NCI-H1930 (cell line): ENCODE measurements around the gene STRAP.
"Not testable (repeated sequence)": the region's sequence is repeated elsewhere in the genome, so short reads cannot be mapped to it uniquely, and the experiment has no call there.

Experiments
- DNase-seq, 2 experiments: peaks; one replicate each; lab custom pipeline; 2025; lab: John Stamatoyannopoulos, UW

The STRAP gene

DNA sequence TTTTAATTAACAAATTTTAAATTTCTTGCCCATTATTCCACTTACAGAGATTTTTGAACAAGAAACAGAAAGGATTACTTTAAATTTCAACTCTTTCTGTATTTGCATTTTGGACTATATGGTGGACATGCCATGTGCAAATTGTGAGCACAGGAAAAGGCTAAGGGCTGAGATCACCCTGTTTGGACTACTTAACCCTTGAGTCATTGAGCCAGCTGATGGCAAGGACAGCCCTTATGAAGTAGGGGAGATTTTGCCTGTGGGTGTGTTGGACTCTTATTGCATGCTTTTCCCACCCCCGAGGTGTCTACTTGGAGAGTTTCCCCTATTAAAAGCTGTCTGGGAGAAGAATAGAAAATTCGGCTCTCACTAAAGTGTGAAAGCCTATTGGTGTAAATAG lies 46.2 kb downstream of the STRAP start:
- no peak for DNase-seq

- no peak for DNase-seq
These were observed 46.8 kb downstream of the STRAP start for GRCh38 chr12:15928870-15929571.

DNA sequence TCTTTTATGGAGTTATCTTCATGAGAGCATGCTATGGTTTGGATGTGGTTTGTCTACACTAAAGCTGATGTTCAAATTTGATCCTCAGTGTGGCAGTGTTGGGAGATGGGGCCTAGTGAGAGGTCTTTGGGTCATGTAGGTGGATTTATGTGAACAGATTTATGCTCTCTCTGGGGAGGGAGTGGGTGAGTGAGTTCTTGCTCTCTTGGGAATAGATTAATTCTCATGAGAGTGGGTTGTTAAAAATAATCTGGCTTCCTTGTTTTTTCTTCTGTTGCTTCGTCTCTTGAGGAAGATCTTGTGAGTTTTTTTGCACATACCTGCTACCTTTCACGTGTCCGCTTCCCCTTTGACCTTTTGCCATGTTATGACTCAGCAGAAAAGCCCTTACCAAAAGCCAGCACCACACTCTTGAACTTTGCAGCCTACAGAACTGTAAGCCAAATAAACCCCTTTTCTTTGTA lies 49.4 kb downstream of the STRAP start:
- DNase-seq = peak in 1 of 2 experiments; percentile 14

DNA sequence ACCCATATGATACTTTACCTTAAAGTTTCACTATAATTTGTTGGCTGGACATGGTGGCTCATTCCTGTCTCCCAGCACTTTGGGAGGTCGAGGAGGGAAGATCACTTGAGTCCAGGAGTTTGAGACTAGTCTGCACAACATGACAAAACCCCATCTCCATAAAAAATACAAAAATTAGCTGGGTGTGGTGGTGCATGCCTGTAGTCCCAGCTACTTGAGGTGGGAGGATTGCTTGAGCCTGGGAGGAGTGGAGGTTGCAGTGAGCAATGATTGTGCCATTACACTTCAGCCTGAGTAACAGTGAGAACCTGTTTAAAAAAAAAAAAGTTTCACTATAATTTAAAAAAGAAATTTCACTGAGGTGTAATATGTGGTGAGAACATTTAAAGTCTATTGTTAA lies 50.1 kb downstream of the STRAP start:
- DNase-seq = no peak

DNA sequence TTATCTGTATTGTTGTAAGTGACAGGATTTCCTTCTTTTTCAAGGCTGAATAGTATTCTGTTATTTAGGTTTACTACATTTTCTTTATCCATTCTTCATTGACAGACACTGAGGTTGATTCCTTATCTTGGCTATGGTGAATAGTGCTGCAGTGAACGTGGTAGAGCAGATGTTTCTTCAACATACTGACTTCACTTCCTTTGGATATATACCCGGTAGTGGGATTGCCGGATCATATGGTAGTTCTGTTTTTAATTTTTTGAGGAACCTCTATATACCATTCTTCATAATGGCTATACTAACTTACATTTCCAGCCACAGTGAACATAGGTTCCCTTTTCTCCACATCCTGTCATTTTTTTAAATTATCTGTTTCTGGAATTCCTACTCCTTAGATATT lies 50.8 kb downstream of the STRAP start:
- no peak for DNase-seq

GRCh38 chr12:15933751-15934150 lies 51.6 kb downstream of the STRAP start:
- DNase-seq = no peak

DNA sequence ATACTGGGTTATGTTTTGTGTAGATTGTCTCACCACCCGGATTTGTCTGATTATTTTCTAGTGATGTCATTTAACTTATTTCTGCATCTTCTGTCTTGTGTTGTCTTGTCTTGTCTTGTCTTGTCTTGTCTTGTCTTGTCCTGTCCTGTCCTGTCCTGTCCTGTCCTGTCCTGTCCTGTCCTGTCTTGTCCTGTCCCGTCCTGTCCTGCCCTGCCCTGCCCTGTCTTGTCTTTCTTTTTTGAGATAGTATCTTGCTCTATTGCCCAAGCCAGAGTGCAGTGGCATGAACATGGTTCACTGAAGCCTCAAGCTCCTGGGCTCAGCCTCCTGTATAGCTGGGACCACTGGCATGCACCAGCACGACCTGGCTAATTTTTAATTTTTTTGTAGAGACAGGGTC lies 54.6 kb downstream of the STRAP start:
- no peak for DNase-seq

- DNase-seq = no peak
These were observed 55.7 kb downstream of the STRAP start for GRCh38 chr12:15937902-15938301.

- DNase-seq = no peak
These were observed 56.9 kb downstream of the STRAP start for GRCh38 chr12:15939111-15939510.

DNA sequence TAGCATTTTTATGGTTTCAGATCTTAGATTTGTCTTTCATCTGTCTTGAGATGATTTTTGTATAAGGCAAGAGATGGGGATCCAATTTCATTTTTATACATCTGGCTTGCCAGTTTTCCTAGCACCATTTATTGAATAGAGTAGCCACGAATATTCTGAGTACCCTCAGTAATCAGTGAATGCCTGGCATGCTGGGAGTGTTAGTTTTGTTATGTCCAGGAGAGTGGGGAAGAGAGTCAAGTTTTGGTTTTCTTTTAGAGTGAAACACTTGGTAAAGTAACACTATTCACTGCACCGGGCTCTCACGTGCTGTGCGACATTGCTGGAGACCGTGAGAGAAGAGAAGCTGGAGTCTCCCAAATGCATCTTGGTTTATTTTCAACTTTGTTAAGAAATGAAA lies 60.3 kb downstream of the STRAP start:
- no peak for DNase-seq

GRCh38 chr12:15943519-15943918 lies 61.3 kb downstream of the STRAP start:
- not testable (repeated sequence) for DNase-seq

- DNase-seq = not testable (repeated sequence)
These were observed 66.3 kb downstream of the STRAP start for GRCh38 chr12:15948461-15948860.
